Measurements from ENCODE around the gene CNBD2. TPM values are rescaled to one million over a fixed set of nuclear protein-coding genes. Genes with fewer than 3 reads are reported as not detected.

Gene CNBD2
- total and polyA plus RNA-seq, 5 donors: 3.4 to 6.0 (median 3.8) TPM

Other genes starting within 250 kb of the CNBD2 start
- gene RBM39, start 226.3 kb upstream of the CNBD2 start, total RNA-seq: 100 to 1,000 TPM; 163 to 173 (median 167) TPM
- gene RBM39, start 226.3 kb upstream of the CNBD2 start, polyA plus RNA-seq: 143 TPM
- 10 to 100 TPM; 44.6 to 56.8 (median 55.6) TPM for gene PHF20, start 196.6 kb upstream of the CNBD2 start, total RNA-seq
- 38.5 TPM for gene PHF20, start 196.6 kb upstream of the CNBD2 start, polyA plus RNA-seq
- 10 to 100 TPM; 42.0 to 58.8 (median 44.4) TPM for gene SCAND1, start 14.1 kb upstream of the CNBD2 start, total RNA-seq
- 102 TPM for gene SCAND1, start 14.1 kb upstream of the CNBD2 start, polyA plus RNA-seq
- 10 to 100 TPM; 21.9 to 33.8 (median 28.8) TPM for gene EPB41L1, start 186.2 kb downstream of the CNBD2 start, total RNA-seq
- gene EPB41L1, start 186.2 kb downstream of the CNBD2 start, polyA plus RNA-seq: 12.1 TPM